ENCODE data around the gene SIX1. TPM values are rescaled to one million over a fixed set of nuclear protein-coding genes. Genes with fewer than 3 reads are reported as not detected.

SIX1 gene
- total RNA-seq (2022), result 0.26 and 0.32 TPM in 2 replicates
- percentile 13 among the genes with signal in this experiment for Bru-seq, nascent RNA
- percentile 26 among the genes with signal in this experiment for BruChase-seq, experiment 1, labeled RNA remaining after a 2-hour chase
- percentile 19 among the genes with signal in this experiment for BruChase-seq, experiment 2, labeled RNA remaining after a 6-hour chase
- long read RNA-seq, partial matches to known transcripts, result 0 of 1 reads
- long read RNA-seq, other reads (novel, unspliced or antisense), result 0 of 1 reads

GRCh38 chr14:60648934-60649874, at the start of gene SIX1:
Gene SIX1, minus strand, starts transcription at chr14:60649477. Its CDS starts 288 bp downstream, at chr14:60649189.
- DNase-seq, result peak; percentile 75 to 76
- BruUV-seq (replicated peaks), result no TSS peak
- H3K4me3 Mint-ChIP-seq (ENCODE audit: unreplicated experiment), result peak within 1 kb of the TSS; percentile 77
- peaks cover 36% of the 10 kb centered on the region for H3K4me1 ChIP-seq
- peaks cover 24% of the 10 kb centered on the region for H3K4me1 Mint-ChIP-seq (ENCODE audit: low read depth, unreplicated experiment)
- H3K9me3 ChIP-seq, result no peaks in the 10 kb centered on the region
- H3K27ac Mint-ChIP-seq (ENCODE audit: unreplicated experiment), result no peak within 1 kb of the TSS
- TF ChIP-seq, protein P1, sequence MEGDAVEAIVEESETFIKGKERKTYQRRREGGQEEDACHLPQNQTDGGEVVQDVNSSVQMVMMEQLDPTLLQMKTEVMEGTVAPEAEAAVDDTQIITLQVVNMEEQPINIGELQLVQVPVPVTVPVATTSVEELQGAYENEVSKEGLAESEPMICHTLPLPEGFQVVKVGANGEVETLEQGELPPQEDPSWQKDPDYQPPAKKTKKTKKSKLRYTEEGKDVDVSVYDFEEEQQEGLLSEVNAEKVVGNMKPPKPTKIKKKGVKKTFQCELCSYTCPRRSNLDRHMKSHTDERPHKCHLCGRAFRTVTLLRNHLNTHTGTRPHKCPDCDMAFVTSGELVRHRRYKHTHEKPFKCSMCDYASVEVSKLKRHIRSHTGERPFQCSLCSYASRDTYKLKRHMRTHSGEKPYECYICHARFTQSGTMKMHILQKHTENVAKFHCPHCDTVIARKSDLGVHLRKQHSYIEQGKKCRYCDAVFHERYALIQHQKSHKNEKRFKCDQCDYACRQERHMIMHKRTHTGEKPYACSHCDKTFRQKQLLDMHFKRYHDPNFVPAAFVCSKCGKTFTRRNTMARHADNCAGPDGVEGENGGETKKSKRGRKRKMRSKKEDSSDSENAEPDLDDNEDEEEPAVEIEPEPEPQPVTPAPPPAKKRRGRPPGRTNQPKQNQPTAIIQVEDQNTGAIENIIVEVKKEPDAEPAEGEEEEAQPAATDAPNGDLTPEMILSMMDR (IDR thresholded peaks at IDR 0.05; ENCODE audit: insufficient read depth in 1 of 2, low read depth in 1 of 2, low read length in 1 of 2, severe bottlenecking in 1 of 2, unreplicated experiment in 1 of 2), result no peak
- H3K4me3 ChIP-seq (ENCODE audit: low read depth, low read length), result peak within 1 kb of the TSS; percentile 42
- no peaks in the 10 kb centered on the region for H3K36me3 ChIP-seq (ENCODE audit: control insufficient read depth, insufficient read depth, low read length)
- ChIA-PET POLR2A (no interaction called here), CTCF (no interaction called here)
- H3K36me3 Mint-ChIP-seq (ENCODE audit: insufficient read depth, unreplicated experiment), result peaks cover 9% of the 10 kb centered on the region
- H3K27me3 ChIP-seq (replicated peaks; ENCODE audit: control insufficient read depth, insufficient read depth, low read length), result peaks cover 6% of the 10 kb centered on the region
- no peaks in the 10 kb centered on the region for H3K9me3 Mint-ChIP-seq (ENCODE audit: unreplicated experiment)
- H3K27me3 Mint-ChIP-seq (ENCODE audit: insufficient read depth, unreplicated experiment), result peaks cover 33% of the 10 kb centered on the region
- intact Hi-C loops (cut with micrococcal nuclease; ENCODE audit: unreplicated experiment), result loop anchor here (1.0 to 2.0 kb wide), 3 partner anchors 74 to 632 kb away; partner anchors contain the start of genes SLC38A6, TMEM30B and TRMT5

- Mint-ChIP-seq H3K27ac (ENCODE audit: unreplicated experiment) (no peak overlapping the region), H3K4me1 (ENCODE audit: low read depth, unreplicated experiment) (no peaks in the 10 kb centered on the region), H3K36me3 (ENCODE audit: insufficient read depth, unreplicated experiment) (no peaks in the 10 kb centered on the region), H3K4me3 (ENCODE audit: unreplicated experiment) (no peak overlapping the region), H3K9me3 (ENCODE audit: unreplicated experiment) (no peaks in the 10 kb centered on the region), H3K27me3 (ENCODE audit: insufficient read depth, unreplicated experiment) (peaks cover 21% of the 10 kb centered on the region)
- TF ChIP-seq, protein P1 (IDR thresholded peaks at IDR 0.05; ENCODE audit: insufficient read depth in 1 of 2, low read depth in 1 of 2, low read length in 1 of 2, severe bottlenecking in 1 of 2, unreplicated experiment in 1 of 2), result no peak
- DNase-seq, result no peak
- no peaks in the 10 kb centered on the region for H3K9me3 ChIP-seq
- H3K36me3 ChIP-seq (ENCODE audit: control insufficient read depth, insufficient read depth, low read length), result no peaks in the 10 kb centered on the region
- ChIA-PET CTCF (no interaction called here), POLR2A (no interaction called here)
- intact Hi-C loops (cut with micrococcal nuclease; ENCODE audit: unreplicated experiment), result no loop called here
- no peaks in the 10 kb centered on the region for H3K27me3 ChIP-seq (replicated peaks; ENCODE audit: control insufficient read depth, insufficient read depth, low read length)
- H3K4me1 ChIP-seq, result no peaks in the 10 kb centered on the region
- no TSS peak for BruUV-seq (replicated peaks)
- no peak overlapping the region for H3K4me3 ChIP-seq (ENCODE audit: low read depth, low read length)
These were observed 46.0 kb upstream of the SIX1 start for GRCh38 chr14:60695327-60695726.

DNA sequence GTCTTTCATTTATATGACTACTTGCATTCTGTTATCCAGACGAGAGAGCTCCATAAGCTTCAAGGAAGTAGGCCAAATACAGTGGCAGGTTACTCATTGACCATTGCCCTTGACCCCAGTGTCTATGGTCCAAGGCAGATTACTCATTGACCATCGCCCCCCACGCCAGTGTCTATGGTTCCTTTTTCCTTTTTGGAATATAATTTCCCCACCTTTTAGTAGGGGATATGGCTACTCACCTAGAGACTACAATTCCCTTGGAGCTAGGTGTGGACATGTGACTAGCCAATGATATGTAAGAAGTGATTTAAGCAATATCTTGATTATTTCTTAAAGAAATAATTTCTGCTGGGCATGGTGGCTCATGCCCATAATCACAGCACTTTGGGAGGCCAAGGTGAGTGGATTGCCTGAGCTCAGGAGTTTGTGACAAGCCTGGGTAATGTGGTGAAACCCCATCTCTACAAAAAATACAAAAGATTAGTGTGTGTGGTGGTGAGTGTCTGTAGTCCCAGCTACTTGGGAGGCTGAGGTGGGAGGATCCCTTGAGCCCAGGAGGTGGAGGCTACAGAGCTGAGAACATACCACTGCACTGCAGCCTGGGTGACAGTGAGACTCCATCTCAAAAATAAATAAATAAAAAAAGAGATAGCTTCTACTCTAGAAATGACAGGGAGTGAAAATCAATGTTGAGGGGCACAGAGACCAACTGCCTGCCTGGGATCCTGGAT, 42.3 kb upstream of the SIX1 start:
- Mint-ChIP-seq H3K4me1 (ENCODE audit: low read depth, unreplicated experiment) (no peaks in the 10 kb centered on the region), H3K9me3 (ENCODE audit: unreplicated experiment) (no peaks in the 10 kb centered on the region), H3K4me3 (ENCODE audit: unreplicated experiment) (no peak overlapping the region), H3K27me3 (ENCODE audit: insufficient read depth, unreplicated experiment) (peaks cover 11% of the 10 kb centered on the region), H3K27ac (ENCODE audit: unreplicated experiment) (no peak overlapping the region), H3K36me3 (ENCODE audit: insufficient read depth, unreplicated experiment) (no peaks in the 10 kb centered on the region)
- Histone ChIP-seq H3K4me3 (ENCODE audit: low read depth, low read length) (no peak overlapping the region), H3K4me1 (no peaks in the 10 kb centered on the region), H3K27me3 (replicated peaks; ENCODE audit: control insufficient read depth, insufficient read depth, low read length) (no peaks in the 10 kb centered on the region), H3K9me3 (no peaks in the 10 kb centered on the region), H3K36me3 (ENCODE audit: control insufficient read depth, insufficient read depth, low read length) (no peaks in the 10 kb centered on the region)
- no TSS peak for BruUV-seq (replicated peaks)
- ChIA-PET CTCF (interaction anchor here (0.7 kb wide), 1 partner anchor 27 kb away, joined by 3 read pairs; no protein-coding TSS in a partner anchor), POLR2A (no interaction called here)
- no peak for DNase-seq
- intact Hi-C loops (cut with micrococcal nuclease; ENCODE audit: unreplicated experiment), result no loop called here
- TF ChIP-seq, protein P1 (IDR thresholded peaks at IDR 0.05; ENCODE audit: insufficient read depth in 1 of 2, low read depth in 1 of 2, low read length in 1 of 2, severe bottlenecking in 1 of 2, unreplicated experiment in 1 of 2), result no peak
